Measurements from ENCODE around the gene FOXM1. TPM values are rescaled to one million over a fixed set of nuclear protein-coding genes. Genes with fewer than 3 reads are reported as not detected.

Gene FOXM1
- 10 to 100 TPM; 80.5 to 86.5 TPM for total RNA-seq

DNA sequence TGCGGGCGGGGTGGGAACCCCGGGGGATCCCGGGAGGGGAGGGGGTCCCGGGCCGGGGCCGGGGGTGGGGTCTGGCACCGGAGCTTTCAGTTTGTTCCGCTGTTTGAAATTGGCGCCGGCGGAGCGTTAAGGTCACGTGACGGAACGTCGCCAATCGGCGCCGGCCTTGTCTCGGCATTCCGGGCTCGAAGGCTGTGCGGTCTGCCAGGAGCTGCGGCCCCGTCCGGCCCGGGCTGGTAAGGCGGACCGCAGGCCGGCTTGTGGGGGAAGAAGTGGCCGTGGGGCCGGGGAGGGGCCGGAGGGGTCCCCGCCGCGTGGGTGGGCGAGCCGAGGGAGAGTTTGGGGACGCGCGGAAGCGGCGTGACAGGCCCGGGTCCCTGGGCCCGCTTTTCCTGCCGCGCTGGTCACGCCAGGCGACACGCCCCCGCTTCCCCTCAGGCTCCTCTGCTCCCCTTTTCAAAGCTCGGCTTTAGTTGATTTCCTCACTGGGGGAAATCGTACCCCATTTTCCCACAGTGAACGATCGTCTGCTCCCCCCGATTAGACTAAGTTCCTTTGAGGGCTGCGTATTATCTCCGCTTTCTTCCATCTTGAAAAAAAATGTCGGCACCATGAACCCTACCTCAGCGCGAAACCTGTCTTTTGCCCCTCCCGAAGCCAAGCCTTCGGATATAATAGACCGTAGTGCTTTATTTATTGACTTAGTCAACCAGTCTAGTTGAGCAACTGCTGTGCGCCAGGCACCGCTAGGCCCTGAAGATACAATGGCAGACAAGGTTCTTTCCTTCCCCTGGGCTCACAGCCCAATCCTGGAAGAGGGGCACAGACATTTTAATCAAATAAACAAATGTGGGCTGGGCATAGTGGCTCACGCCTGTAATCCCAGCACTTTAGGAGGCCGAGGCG lies at the start of gene FOXM1, which contains the start of gene RHNO1:
Gene FOXM1, minus strand, starts transcription at position 128 of the 906 bp plus-strand sequence. CDS start 2,696 bp downstream, outside the sequence.
Gene RHNO1, plus strand, starts transcription at position 177 of the 906 bp plus-strand sequence. CDS start 8,144 bp downstream, outside the sequence.
- no peaks in the 10 kb centered on the region for H3K9me3 Mint-ChIP-seq
- DNase-seq = peak; percentile 86
- peaks cover 33% of the 10 kb centered on the region for H3K36me3 Mint-ChIP-seq
- peak within 1 kb of the TSS; percentile 97 for H3K4me3 Mint-ChIP-seq
- peaks cover 27% of the 10 kb centered on the region for H3K4me1 Mint-ChIP-seq
- peak within 1 kb of the TSS; percentile 97 for H3K27ac Mint-ChIP-seq
- no peaks in the 10 kb centered on the region for H3K27me3 Mint-ChIP-seq

DNA sequence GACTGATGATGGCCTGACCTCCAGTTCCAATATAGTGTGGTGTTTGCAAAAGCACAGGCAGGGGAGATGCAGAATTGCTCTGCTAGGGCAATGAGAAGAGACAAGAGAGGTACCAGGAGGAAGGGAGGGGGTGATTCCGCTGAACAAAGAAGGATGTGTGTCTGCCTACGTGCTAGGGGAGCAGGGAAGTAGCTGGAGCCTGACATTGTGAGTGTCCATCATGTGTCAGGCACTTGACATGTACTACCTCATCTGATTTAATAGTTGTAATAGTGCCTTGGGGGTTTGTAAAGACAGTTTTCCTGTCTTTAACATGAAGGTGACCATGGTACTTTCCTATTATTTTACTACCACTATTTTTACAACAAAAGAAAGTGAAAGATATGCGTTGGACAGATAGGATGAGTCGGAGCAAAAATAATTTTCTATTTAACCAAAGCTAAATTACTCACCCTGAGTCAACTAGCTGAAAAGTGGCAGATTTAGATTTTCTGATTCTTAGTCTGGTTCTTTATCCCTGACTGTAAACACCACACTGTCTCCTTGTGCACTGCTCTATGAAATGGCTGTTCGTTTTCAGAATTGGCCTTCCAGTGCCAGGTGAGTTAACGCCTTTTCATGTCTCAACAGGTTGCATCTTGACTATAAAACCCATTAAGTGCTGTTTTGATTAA lies 48.5 kb upstream of the FOXM1 start:
- Mint-ChIP-seq H3K27me3 (no peaks in the 10 kb centered on the region), H3K36me3 (peaks cover 3% of the 10 kb centered on the region), H3K27ac (no peak overlapping the region), H3K4me1 (peaks cover 4% of the 10 kb centered on the region), H3K4me3 (no peak overlapping the region), H3K9me3 (no peaks in the 10 kb centered on the region)
- no peak for DNase-seq

- no peak overlapping the region for H3K27ac Mint-ChIP-seq
- H3K27me3 Mint-ChIP-seq = no peaks in the 10 kb centered on the region
- no peak for DNase-seq
- peaks cover 3% of the 10 kb centered on the region for H3K36me3 Mint-ChIP-seq
- H3K4me3 Mint-ChIP-seq = no peak overlapping the region
- no peaks in the 10 kb centered on the region for H3K9me3 Mint-ChIP-seq
- peaks cover 4% of the 10 kb centered on the region for H3K4me1 Mint-ChIP-seq
Observed at GRCh38 chr12:2924019-2924418, 47.0 kb upstream of the FOXM1 start.

DNA sequence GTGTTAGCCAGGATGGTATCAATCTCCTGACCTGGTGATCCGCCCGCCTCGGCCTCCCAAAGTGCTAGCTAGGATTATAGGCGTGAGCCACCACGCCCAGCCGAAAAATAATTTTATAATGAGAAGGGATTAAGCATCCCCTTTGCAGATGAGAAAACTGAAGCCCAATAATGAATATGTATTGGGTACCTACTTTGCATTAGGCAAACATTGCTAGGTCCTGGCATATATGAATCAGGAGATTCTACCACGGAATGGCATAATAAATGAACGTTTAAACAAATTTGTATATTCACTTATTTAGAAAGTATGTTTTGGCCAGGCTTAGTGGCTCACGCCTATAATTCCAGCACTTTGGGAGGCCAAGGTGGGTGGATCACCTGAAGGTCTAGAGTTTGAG lies 46.1 kb upstream of the FOXM1 start:
- Mint-ChIP-seq H3K9me3 (no peaks in the 10 kb centered on the region), H3K27ac (no peak overlapping the region), H3K36me3 (peaks cover 3% of the 10 kb centered on the region), H3K27me3 (no peaks in the 10 kb centered on the region), H3K4me1 (peaks cover 4% of the 10 kb centered on the region), H3K4me3 (no peak overlapping the region)
- DNase-seq = no peak

GRCh38 chr12:2922329-2922728 lies 45.4 kb upstream of the FOXM1 start:
- Mint-ChIP-seq H3K27me3 (no peaks in the 10 kb centered on the region), H3K9me3 (no peaks in the 10 kb centered on the region), H3K27ac (no peak overlapping the region), H3K4me3 (no peak overlapping the region), H3K4me1 (peaks cover 4% of the 10 kb centered on the region), H3K36me3 (peaks cover 1% of the 10 kb centered on the region)
- DNase-seq = no peak

GRCh38 chr12:2919249-2919648 lies 42.3 kb upstream of the FOXM1 start:
- DNase-seq = no peak
- H3K27ac Mint-ChIP-seq = no peak overlapping the region
- no peaks in the 10 kb centered on the region for H3K36me3 Mint-ChIP-seq
- peaks cover 2% of the 10 kb centered on the region for H3K4me1 Mint-ChIP-seq
- no peaks in the 10 kb centered on the region for H3K27me3 Mint-ChIP-seq
- no peak overlapping the region for H3K4me3 Mint-ChIP-seq
- H3K9me3 Mint-ChIP-seq = no peaks in the 10 kb centered on the region

GRCh38 chr12:2912216-2912575 lies 35.2 kb upstream of the FOXM1 start:
- no peaks in the 10 kb centered on the region for H3K27me3 Mint-ChIP-seq
- peaks cover 2% of the 10 kb centered on the region for H3K36me3 Mint-ChIP-seq
- no peaks in the 10 kb centered on the region for H3K9me3 Mint-ChIP-seq
- no peaks in the 10 kb centered on the region for H3K4me1 Mint-ChIP-seq
- no peak overlapping the region for H3K4me3 Mint-ChIP-seq
- no peak for DNase-seq
- no peak overlapping the region for H3K27ac Mint-ChIP-seq

DNA sequence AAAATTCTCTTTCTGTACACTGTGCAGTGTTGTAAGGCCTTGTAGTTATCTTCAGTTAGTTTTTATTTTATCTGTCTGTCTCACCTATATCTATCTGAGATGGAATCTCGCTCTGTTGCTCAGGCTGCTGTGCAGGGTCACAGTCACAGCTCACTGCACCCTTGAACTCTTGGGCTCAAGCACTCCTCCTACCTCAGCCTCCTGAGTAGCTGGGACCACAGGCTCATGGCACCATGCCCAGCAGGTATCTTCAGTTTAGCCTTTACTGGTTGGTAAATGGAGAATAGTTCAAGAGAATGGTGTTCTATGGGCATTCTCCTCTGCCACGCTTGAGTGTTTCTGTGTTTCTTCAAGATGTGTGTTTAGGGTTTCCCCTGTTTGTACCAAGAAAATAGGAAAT lies 27.3 kb upstream of the FOXM1 start:
- no peak for DNase-seq
- no peaks in the 10 kb centered on the region for H3K36me3 Mint-ChIP-seq
- H3K4me1 Mint-ChIP-seq = no peaks in the 10 kb centered on the region
- no peaks in the 10 kb centered on the region for H3K9me3 Mint-ChIP-seq
- H3K27ac Mint-ChIP-seq = no peak overlapping the region
- H3K4me3 Mint-ChIP-seq = no peak overlapping the region
- no peaks in the 10 kb centered on the region for H3K27me3 Mint-ChIP-seq

DNA sequence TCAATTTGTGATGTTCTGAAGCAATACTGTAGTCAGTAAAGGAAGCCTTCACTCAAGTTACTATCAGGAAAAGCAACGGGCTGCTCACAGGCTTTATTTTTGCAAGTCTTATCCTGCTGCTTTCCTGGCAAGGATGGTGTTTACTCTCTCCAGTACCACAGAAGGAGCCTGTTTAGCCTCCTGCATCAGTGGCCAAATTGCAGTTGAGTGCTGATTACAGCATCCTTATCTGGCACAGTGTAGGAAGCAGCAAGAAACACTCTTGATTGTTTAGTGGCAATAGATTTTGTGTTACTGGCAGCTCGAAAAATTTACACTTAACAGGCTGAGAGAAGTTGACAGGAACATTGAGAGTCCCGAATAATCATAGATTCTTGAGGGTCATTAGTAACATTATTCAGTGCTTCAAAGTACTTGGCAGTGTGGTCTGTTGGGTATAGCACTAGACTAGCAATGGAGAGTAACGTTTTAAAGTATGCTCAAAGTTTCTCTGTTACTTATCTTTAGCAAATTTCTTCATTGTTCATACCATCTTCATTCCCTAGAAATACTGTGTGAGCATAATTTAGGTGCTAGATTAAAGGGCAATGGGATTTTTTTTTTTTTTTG lies 25.4 kb upstream of the FOXM1 start:
- Mint-ChIP-seq H3K9me3 (no peaks in the 10 kb centered on the region), H3K27ac (no peak overlapping the region), H3K27me3 (no peaks in the 10 kb centered on the region), H3K4me3 (no peak overlapping the region), H3K4me1 (no peaks in the 10 kb centered on the region), H3K36me3 (no peaks in the 10 kb centered on the region)
- no peak for DNase-seq

GRCh38 chr12:2900642-2901041 lies 23.7 kb upstream of the FOXM1 start:
- no peak overlapping the region for H3K4me3 Mint-ChIP-seq
- no peaks in the 10 kb centered on the region for H3K36me3 Mint-ChIP-seq
- H3K9me3 Mint-ChIP-seq = no peaks in the 10 kb centered on the region
- H3K4me1 Mint-ChIP-seq = no peaks in the 10 kb centered on the region
- no peak for DNase-seq
- no peak overlapping the region for H3K27ac Mint-ChIP-seq
- no peaks in the 10 kb centered on the region for H3K27me3 Mint-ChIP-seq

DNA sequence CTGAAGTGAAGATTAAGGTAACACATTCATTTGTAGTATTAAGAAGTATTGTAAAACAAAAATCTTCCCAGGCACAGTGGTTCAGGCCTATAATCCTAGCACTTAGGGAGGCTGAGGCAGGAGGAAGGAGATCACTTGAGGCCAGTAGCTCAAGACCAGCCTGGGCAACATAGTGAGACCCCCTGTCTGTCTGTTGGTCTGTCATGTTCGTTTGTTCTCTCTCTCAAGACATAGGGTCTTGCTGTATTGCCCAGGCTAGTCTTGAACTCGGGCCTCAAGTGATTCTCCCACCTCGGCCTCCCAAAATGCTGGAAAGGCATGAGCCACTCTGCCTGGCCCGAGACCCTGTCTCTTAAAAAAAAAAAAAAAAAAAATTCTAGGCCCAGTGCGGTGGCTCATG lies 20.4 kb upstream of the FOXM1 start:
- Mint-ChIP-seq H3K4me1 (peaks cover 8% of the 10 kb centered on the region), H3K36me3 (no peaks in the 10 kb centered on the region), H3K27me3 (no peaks in the 10 kb centered on the region), H3K9me3 (no peaks in the 10 kb centered on the region), H3K4me3 (no peak overlapping the region), H3K27ac (no peak overlapping the region)
- no peak for DNase-seq

- no peaks in the 10 kb centered on the region for H3K9me3 Mint-ChIP-seq
- no peak for DNase-seq
- H3K36me3 Mint-ChIP-seq = no peaks in the 10 kb centered on the region
- H3K4me3 Mint-ChIP-seq = no peak overlapping the region
- peaks cover 18% of the 10 kb centered on the region for H3K4me1 Mint-ChIP-seq
- no peaks in the 10 kb centered on the region for H3K27me3 Mint-ChIP-seq
- H3K27ac Mint-ChIP-seq = no peak overlapping the region
Observed at GRCh38 chr12:2895511-2895910, 18.5 kb upstream of the FOXM1 start.

GRCh38 chr12:2895051-2895451 lies 18.1 kb upstream of the FOXM1 start:
- Mint-ChIP-seq H3K9me3 (no peaks in the 10 kb centered on the region), H3K4me1 (peaks cover 22% of the 10 kb centered on the region), H3K27ac (no peak overlapping the region)

GRCh38 chr12:2893007-2893406 lies 16.0 kb upstream of the FOXM1 start:
- peak overlapping the region; percentile 15 for H3K4me3 Mint-ChIP-seq
- H3K36me3 Mint-ChIP-seq = peaks cover 6% of the 10 kb centered on the region
- no peaks in the 10 kb centered on the region for H3K27me3 Mint-ChIP-seq
- DNase-seq = no peak
- H3K4me1 Mint-ChIP-seq = peaks cover 32% of the 10 kb centered on the region
- H3K9me3 Mint-ChIP-seq = no peaks in the 10 kb centered on the region
- no peak overlapping the region for H3K27ac Mint-ChIP-seq

More at GRCh38 chr12:2895051-2895451, 18.1 kb upstream of the FOXM1 start:
- Mint-ChIP-seq H3K27me3 (no peaks in the 10 kb centered on the region), H3K36me3 (no peaks in the 10 kb centered on the region), H3K4me3 (no peak overlapping the region)
- DNase-seq = no peak

DNA sequence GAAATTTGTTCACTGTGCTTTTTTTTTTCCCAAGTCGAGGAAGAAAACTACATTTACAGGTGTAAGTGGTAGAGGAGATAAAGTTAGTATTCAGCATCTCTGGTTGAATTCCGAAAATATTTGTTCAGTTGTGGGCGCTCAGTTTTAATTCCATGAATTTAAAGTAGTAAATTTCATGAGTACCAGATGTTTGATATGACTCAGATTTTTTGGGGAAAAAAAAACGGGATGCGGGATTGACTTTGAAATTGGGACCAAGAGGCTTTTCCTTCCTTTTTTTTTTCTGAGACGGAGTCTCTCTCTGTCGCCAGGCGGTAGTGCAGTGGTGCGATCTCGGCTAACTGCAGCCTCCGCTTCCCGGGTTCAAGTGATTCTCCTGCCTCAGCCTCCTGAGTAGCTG lies 15.3 kb upstream of the FOXM1 start:
- DNase-seq = no peak
- H3K4me1 Mint-ChIP-seq = peaks cover 33% of the 10 kb centered on the region
- H3K27ac Mint-ChIP-seq = no peak overlapping the region
- H3K4me3 Mint-ChIP-seq = peak overlapping the region; percentile 89
- H3K9me3 Mint-ChIP-seq = no peaks in the 10 kb centered on the region
- no peaks in the 10 kb centered on the region for H3K27me3 Mint-ChIP-seq
- peaks cover 9% of the 10 kb centered on the region for H3K36me3 Mint-ChIP-seq
